Fibroblast of lung (primary cell): ENCODE data around the gene PDCD4.

ENCODE experiments used
- CTCF ChIP-seq, 2 donors: IDR thresholded peaks in 1 of 2; conservative IDR thresholded peaks in 1 of 2; 1 replicate in 1 of 2; 2 replicates in 1 of 2; pipeline ENCODE4 v1.5.1; 2011 to 2012; ENCODE audit warnings: low read length in 2 of 2, control low read depth in 1 of 2, inconsistent platforms in 1 of 2, low read depth in 1 of 2, mild to moderate bottlenecking in 1 of 2
- EZH2 ChIP-seq: IDR thresholded peaks from 2 replicates; pipeline ENCODE4 v1.5.1; 2012; ENCODE audit warnings: low read length, control low read depth, mild to moderate bottlenecking; ENCODE audit errors: missing control alignments

GRCh38 chr10:110861476-110861875, 10.3 kb upstream of the PDCD4 start:
- TF ChIP-seq CTCF (conservative IDR thresholded peaks at IDR 0.05 in 1 of 2, IDR thresholded peaks at IDR 0.05 in 1 of 2; ENCODE audit: low read depth in 1 of 2, low read length in 2 of 2) (no peak), EZH2 (no peak)
